BJ (cell line): ENCODE measurements around the gene KIAA0319L. TPM values are rescaled to one million over a fixed set of nuclear protein-coding genes. Genes with fewer than 3 reads are reported as not detected.

ENCODE experiments used
- CTCF ChIA-PET: fragments of 350-600 bp; formaldehyde crosslinking; extraction: SDS; loops from one replicate; lab custom pipeline; 2021; ENCODE audit warnings: antibody characterized with exemption, inconsistent platforms; lab: Yijun Ruan, JAX
- POLR2A ChIA-PET: fragments of 300-600 bp; sonication (Branson Sonifier 250); formaldehyde crosslinking; extraction: SDS; loops from one replicate; lab custom pipeline; 2021; ENCODE audit warnings: antibody characterized with exemption; lab: Charles Lee
- DNase-seq: peaks from one replicate; pipeline ENCODE4 v3.0.0-alpha.2; 2011; ENCODE audit warnings: low read depth
- H3K27me3 ChIP-seq: 2 replicates; pipeline ENCODE4 v1.6.0; 2011; ENCODE audit warnings: low read length; ENCODE audit not compliant: control insufficient read depth, insufficient read depth
- H3K36me3 ChIP-seq: 2 replicates; pipeline ENCODE4 v1.5.1; 2011; ENCODE audit warnings: low read length; ENCODE audit not compliant: control insufficient read depth, insufficient read depth
- H3K4me3 ChIP-seq: 2 replicates; pipeline ENCODE4 v1.5.1; 2011; ENCODE audit warnings: low read depth, mild to moderate bottlenecking, control low read depth, low read length
- polyA plus RNA-seq: library from polyadenylated mRNA; depleted of rRNA; stranded (reverse); fragments of >200 nt; gene quantifications from 2 replicates; pipeline ENCODE4 v1.2.3, GENCODE V29; 2011
- TF ChIP-seq, protein P1 (sequence below): IDR thresholded peaks from 2 replicates; pipeline ENCODE4 v1.5.1; 2011; ENCODE audit warnings: low read depth, mild to moderate bottlenecking, control low read depth, inconsistent platforms, low read length, moderate library complexity; ENCODE audit not compliant: insufficient read depth

Gene KIAA0319L
- polyA plus RNA-seq, 1 experiment = 36.3 TPM

- peaks cover 7% of the 10 kb centered on the region for H3K36me3 ChIP-seq
- no peak for DNase-seq
- no peak overlapping the region for H3K4me3 ChIP-seq
- TF ChIP-seq, protein P1, sequence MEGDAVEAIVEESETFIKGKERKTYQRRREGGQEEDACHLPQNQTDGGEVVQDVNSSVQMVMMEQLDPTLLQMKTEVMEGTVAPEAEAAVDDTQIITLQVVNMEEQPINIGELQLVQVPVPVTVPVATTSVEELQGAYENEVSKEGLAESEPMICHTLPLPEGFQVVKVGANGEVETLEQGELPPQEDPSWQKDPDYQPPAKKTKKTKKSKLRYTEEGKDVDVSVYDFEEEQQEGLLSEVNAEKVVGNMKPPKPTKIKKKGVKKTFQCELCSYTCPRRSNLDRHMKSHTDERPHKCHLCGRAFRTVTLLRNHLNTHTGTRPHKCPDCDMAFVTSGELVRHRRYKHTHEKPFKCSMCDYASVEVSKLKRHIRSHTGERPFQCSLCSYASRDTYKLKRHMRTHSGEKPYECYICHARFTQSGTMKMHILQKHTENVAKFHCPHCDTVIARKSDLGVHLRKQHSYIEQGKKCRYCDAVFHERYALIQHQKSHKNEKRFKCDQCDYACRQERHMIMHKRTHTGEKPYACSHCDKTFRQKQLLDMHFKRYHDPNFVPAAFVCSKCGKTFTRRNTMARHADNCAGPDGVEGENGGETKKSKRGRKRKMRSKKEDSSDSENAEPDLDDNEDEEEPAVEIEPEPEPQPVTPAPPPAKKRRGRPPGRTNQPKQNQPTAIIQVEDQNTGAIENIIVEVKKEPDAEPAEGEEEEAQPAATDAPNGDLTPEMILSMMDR = no peak
- ChIA-PET CTCF (interaction anchor here (1.5 kb wide), 1 partner anchor 34 kb away, joined by 4 read pairs; no protein-coding TSS in a partner anchor), POLR2A (no interaction called here)
- no peaks in the 10 kb centered on the region for H3K27me3 ChIP-seq
Observed at GRCh38 chr1:35530946-35531345, 26.3 kb downstream of the KIAA0319L start.

DNA sequence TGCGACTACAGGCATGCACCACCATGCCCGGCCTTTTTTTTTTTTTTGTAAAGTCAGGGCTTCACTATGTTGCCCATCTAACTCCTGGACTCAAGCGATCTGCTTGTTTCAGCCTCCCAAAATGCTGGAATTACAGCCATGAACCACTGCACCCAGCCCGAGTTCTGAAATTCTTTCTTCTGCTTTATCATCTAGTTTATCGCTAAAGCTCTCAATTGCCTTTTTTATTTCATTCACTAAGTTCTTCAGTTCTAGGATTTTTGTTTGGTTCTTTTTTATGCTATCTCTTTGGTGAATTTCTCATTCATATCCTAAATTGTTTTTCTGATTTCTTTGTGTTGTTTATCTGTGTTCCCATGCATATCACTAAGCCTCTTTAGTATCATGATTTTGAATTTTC, 27.0 kb downstream of the KIAA0319L start:
- DNase-seq = no peak
- ChIA-PET CTCF (interaction anchor here (0.6 to 0.8 kb wide), 2 partner anchors 24 to 77 kb away, joined by 3 to 5 read pairs; no protein-coding TSS in a partner anchor), POLR2A (no interaction called here)
- TF ChIP-seq, protein P1 = no peak
- no peaks in the 10 kb centered on the region for H3K27me3 ChIP-seq
- H3K4me3 ChIP-seq = no peak overlapping the region
- peaks cover 7% of the 10 kb centered on the region for H3K36me3 ChIP-seq

DNA sequence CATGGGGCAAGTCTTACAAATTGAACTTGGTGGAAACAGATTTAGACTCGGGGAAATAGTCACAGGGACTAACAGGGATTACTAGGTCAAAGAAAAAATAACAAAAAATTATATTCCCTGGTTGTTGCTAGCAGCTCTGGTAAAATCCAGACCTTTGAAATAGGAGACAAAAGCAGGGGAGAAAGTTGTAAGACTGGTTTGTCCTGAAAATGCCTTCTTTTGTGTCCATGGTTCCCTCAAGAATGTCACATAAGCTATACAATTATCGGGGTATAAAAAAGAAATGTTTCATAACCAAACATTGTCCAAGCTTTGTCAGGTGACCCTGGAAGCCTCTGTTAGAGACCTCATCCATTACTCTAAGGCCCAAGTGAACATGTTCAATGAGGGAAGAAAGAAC, 33.1 kb downstream of the KIAA0319L start:
- POLR2A ChIA-PET = no interaction called here

GRCh38 chr1:35519432-35519831, 37.8 kb downstream of the KIAA0319L start:
- ChIA-PET POLR2A (no interaction called here), CTCF (no interaction called here)
- TF ChIP-seq, protein P1 = no peak
- H3K4me3 ChIP-seq = no peak overlapping the region
- H3K27me3 ChIP-seq = no peaks in the 10 kb centered on the region
- no peak for DNase-seq
- H3K36me3 ChIP-seq = no peaks in the 10 kb centered on the region

More for the DNA sequence above, 33.1 kb downstream of the KIAA0319L start:
- no peaks in the 10 kb centered on the region for H3K36me3 ChIP-seq
- H3K27me3 ChIP-seq = no peaks in the 10 kb centered on the region
- TF ChIP-seq, protein P1 = no peak
- DNase-seq = no peak
- CTCF ChIA-PET = interaction anchor here (0.6 to 0.9 kb wide), 2 partner anchors 11 to 28 kb away, joined by 3 to 5 read pairs; no protein-coding TSS in a partner anchor
- no peak overlapping the region for H3K4me3 ChIP-seq

- CTCF ChIA-PET = no interaction called here
- DNase-seq = no peak
Observed at GRCh38 chr1:35518183-35518582, 39.0 kb downstream of the KIAA0319L start.

More at GRCh38 chr1:35518183-35518582, 39.0 kb downstream of the KIAA0319L start:
- no peak overlapping the region for H3K4me3 ChIP-seq
- POLR2A ChIA-PET = no interaction called here
- no peaks in the 10 kb centered on the region for H3K36me3 ChIP-seq
- TF ChIP-seq, protein P1 = no peak
- no peaks in the 10 kb centered on the region for H3K27me3 ChIP-seq
